Hematopoietic multipotent progenitor cell treated with erythropoietin and hydrocortisone succinate and interleukin-3 and kit ligand, for 8 days (in vitro differentiated cells): Measurements from ENCODE around the gene CCDC169.
A peak's percentile ranks its signal among the peaks of the same experiment; 100 is the strongest.
"Not testable (repeated sequence)": the region's sequence is repeated elsewhere in the genome, so short reads cannot be mapped to it uniquely, and the experiment has no call there.

Experiments used
- DNase-seq: peaks from one replicate; pipeline ENCODE4 v3.0.0-alpha.2; 2015

Gene CCDC169

GRCh38 chr13:36297366-36298338 lies at the start of gene CCDC169:
TSS of gene CCDC169 (minus strand) at chr13:36297814. CDS start at chr13:36297719, 95 bp downstream.
- peak; percentile 84 for DNase-seq

GRCh38 chr13:36346222-36347083 lies 48.8 kb upstream of the CCDC169 start, which contains the start of gene SPART:
TSS of gene SPART (minus strand) at chr13:36346394. CDS start at chr13:36335830, 10,564 bp downstream.
- DNase-seq = peak; percentile 94

GRCh38 chr13:36345438-36346221 lies 48.0 kb upstream of the CCDC169 start:
- DNase-seq = peak; percentile 84

- peak; percentile 49 for DNase-seq
Observed at GRCh38 chr13:36344886-36345437, 47.3 kb upstream of the CCDC169 start.

GRCh38 chr13:36344173-36344572 lies 46.6 kb upstream of the CCDC169 start:
- peak; percentile 38 for DNase-seq

GRCh38 chr13:36343766-36344165 lies 46.2 kb upstream of the CCDC169 start:
- DNase-seq = no peak

GRCh38 chr13:36342715-36343114 lies 45.1 kb upstream of the CCDC169 start:
- no peak for DNase-seq

GRCh38 chr13:36341718-36342117 lies 44.1 kb upstream of the CCDC169 start:
- DNase-seq = no peak

GRCh38 chr13:36339600-36340155 lies 42.1 kb upstream of the CCDC169 start:
- no peak for DNase-seq

- no peak for DNase-seq
Observed at GRCh38 chr13:36337938-36338641, 40.5 kb upstream of the CCDC169 start.

GRCh38 chr13:36332986-36333385 lies 35.4 kb upstream of the CCDC169 start:
- no peak for DNase-seq

- DNase-seq = not testable (repeated sequence)
Observed at GRCh38 chr13:36332255-36332654, 34.6 kb upstream of the CCDC169 start.

GRCh38 chr13:36331280-36331679 lies 33.7 kb upstream of the CCDC169 start:
- no peak for DNase-seq

- no peak for DNase-seq
Observed at GRCh38 chr13:36329361-36329760, 31.7 kb upstream of the CCDC169 start.

GRCh38 chr13:36328821-36329220 lies 31.2 kb upstream of the CCDC169 start:
- DNase-seq = no peak

GRCh38 chr13:36325912-36326311 lies 28.3 kb upstream of the CCDC169 start:
- DNase-seq = no peak

- DNase-seq = not testable (repeated sequence)
Observed at GRCh38 chr13:36324881-36325280, 27.3 kb upstream of the CCDC169 start.

GRCh38 chr13:36323951-36324566 lies 26.4 kb upstream of the CCDC169 start:
- no peak for DNase-seq

GRCh38 chr13:36323408-36323807 lies 25.8 kb upstream of the CCDC169 start:
- no peak for DNase-seq

GRCh38 chr13:36319793-36320192 lies 22.2 kb upstream of the CCDC169 start:
- DNase-seq = not testable (repeated sequence)
